NCI-H1694 (cell line): ENCODE data around the gene EMC6.
A peak's percentile ranks its signal among the peaks of the same experiment; 100 is the strongest.
"Not testable (repeated sequence)": the region's sequence is repeated elsewhere in the genome, so short reads cannot be mapped to it uniquely, and the experiment has no call there.

Experiments used
- DNase-seq: peaks from one replicate; lab custom pipeline; 2025; lab: John Stamatoyannopoulos, UW

Gene EMC6

GRCh38 chr17:3681565-3681964, 13.0 kb downstream of the EMC6 start:
- DNase-seq = no peak

- DNase-seq = no peak
Observed at GRCh38 chr17:3682033-3682432, 13.4 kb downstream of the EMC6 start.

DNA sequence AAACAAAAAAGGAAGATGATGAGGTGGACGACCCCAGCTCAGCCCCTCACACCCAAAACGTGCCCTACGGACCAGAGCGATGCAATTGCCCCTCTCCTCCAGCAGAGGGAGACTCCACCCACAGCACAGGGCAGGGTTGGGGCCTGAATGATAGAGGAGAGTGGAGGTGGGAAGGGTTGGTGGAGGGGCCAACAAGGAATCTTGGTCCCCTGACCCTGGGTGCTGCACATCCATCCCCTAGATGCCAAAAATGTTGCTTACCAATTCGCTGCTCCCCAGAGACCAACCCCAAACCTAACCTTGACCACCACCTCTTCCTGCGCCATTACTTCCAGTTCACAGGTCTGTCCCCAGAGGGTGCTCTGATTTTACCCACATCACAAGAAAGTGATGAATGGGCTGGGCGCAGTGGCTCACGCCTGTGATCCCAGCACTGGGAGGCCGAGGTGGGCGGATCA, 14.5 kb downstream of the EMC6 start:
- peak; percentile 22 for DNase-seq

- no peak for DNase-seq
Observed at GRCh38 chr17:3685174-3685573, 16.6 kb downstream of the EMC6 start.

GRCh38 chr17:3688027-3688553, 19.5 kb downstream of the EMC6 start:
- no peak for DNase-seq

- no peak for DNase-seq
Observed at GRCh38 chr17:3688852-3689261, 20.2 kb downstream of the EMC6 start.

- DNase-seq = no peak
Observed at GRCh38 chr17:3689262-3690093, 20.9 kb downstream of the EMC6 start.

GRCh38 chr17:3690094-3690715, 21.6 kb downstream of the EMC6 start:
- no peak for DNase-seq

DNA sequence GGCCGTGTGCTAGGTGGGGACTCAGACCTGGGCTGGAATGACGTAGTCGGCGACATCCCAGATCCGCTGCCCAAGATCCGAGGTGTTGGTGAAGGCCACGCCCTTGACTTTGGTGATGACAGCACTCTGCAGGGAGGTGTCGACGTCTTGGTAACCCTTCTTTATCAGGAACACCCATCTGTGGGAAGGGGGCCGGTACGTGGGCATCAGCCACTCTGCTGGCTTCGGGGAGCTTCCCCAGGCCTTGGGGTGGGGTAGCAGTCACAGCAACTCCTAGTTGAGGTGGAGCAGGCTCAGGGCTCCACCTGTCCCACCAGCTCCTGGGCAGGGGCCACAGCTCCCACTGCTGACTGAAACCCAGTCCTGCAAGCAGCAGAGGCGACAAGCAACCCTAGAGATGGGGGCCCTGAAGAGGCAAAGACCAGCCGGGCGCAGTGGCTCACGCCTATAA, 23.0 kb downstream of the EMC6 start:
- no peak for DNase-seq

GRCh38 chr17:3692346-3692745, 23.7 kb downstream of the EMC6 start:
- DNase-seq = no peak

DNA sequence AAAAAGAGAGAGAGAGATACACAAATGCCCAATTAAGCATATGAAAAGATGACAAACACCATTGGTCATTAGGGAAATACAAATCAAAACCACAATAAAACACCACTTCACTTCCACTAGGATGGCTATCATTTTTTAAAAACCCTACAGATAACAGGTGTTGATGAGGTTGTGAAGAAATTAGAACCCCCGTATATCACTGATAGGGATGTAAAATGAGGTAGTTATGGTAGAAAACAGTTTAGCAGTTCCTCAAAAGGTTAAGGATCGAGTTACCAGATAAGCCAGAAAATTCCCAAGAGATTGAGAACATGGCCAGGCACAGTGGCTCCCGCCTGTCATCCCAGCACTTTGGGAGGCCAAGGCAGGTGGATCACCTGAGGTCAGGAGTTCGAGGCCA, 24.5 kb downstream of the EMC6 start:
- no peak for DNase-seq

- DNase-seq = no peak
Observed at GRCh38 chr17:3693829-3694231, 25.2 kb downstream of the EMC6 start.

DNA sequence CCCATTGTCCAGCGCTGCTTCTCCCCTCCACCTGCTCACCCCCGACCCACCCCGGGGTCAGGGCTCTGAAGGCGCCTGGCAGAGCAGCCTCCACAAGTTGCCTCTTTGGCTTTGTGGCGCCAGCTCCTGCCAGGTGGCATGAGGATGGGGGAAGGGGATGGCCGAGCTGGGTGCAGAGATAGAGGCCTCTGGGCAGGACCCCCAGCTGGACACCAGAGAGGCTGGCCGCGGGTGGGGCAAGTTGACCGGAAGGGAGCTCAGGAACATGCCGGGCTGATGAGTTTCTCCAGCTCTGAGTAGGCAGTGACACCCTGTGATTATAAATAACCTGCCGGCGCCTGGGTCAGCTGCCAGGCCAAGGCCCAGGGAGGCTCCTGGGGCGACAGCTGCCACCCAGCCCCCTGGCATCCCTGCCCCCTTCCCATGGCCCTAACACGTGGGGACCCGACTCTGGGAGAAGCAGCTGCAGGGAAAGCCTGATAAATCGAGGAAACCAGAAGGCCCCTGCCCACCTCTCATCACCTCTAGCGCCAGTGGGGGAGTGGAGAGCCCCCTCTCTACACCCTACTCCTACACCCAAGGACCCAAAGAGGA, 26.6 kb downstream of the EMC6 start:
- DNase-seq = no peak

GRCh38 chr17:3695723-3696411, 27.3 kb downstream of the EMC6 start, which contains the start of gene P2RX5:
Gene P2RX5, minus strand, starts transcription at chr17:3696155. Its CDS starts 150 bp downstream, at chr17:3696005.
- DNase-seq = no peak

DNA sequence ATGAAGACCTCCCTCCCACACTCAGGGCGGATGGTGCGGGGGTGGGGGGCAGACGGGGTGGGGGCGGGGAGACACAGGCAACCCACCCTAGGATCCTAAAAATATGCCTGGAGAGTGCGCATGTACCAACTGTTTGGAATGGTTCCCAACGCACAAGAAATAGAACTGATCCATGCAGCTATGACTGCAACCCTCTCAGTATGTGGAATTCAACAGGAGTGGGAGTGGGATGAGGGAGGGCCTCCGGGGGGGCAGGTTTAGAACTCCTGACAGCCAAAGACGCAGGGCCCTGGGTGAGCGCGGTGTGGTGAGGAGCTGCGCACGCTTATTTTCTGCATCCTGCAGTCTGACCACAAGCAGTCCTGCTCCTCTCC, 28.5 kb downstream of the EMC6 start:
- no peak for DNase-seq

- no peak for DNase-seq
Observed at GRCh38 chr17:3698139-3698538, 29.5 kb downstream of the EMC6 start.

GRCh38 chr17:3699951-3700350, 31.3 kb downstream of the EMC6 start:
- DNase-seq = no peak

DNA sequence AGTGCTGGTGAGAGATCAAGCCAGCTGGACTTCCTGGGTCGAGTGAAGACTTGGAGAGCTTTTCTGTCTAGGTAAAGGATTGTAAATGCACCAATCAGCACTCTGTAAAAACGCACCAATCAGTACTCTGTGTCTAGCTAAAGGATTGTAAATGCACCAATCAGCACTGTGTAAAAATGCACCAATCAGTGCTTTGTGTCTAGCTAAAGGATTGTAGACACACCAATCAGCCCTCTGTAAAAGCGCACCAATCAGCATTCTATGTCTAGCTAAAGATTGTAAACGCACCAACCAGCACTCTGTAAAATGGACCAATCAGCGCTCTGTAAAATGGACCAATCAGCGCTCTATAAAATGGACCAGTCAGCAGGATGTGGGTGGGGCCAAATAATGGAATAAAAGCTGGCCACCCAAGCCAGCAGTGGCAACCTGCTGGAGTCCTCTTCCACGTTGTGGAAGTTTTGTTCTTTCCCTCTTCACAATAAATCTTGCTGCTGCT, 33.5 kb downstream of the EMC6 start:
- not testable (repeated sequence) for DNase-seq

DNA sequence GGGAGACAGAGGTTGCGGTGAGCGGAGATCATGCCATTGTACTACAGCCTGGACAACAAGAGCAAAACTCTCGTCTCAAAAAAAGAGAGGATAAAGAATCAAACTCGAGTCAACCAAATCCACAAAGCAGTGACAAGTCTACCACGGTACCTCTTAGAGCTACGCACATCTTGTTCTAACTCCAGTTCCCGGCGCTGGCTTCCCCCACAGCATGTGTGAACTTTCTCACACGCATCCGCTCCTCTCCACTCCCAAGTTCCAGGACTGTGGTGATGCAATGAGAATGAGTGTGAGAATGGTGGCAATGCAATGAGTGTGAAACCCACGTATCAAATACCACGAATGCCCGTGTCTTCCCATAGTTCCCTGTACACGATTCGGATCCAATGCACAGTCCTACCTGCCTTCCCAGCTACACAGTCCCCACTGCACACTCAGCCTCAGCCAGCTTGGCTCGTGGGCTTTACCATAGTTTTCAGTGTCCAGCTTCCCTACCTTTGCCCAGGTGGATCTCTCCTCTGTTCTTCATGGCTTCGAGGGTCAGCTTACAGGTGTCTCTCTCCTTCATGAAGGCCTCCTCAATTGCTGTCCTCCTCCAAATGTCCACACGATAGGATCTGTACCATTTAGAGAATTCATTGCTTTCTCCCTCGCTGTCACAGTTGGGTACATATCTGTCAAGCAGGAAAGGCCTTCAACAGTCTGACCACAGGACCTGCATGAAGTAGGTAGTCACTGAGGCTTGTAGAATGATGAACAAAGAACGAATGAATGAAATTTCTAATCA, 36.5 kb downstream of the EMC6 start:
- DNase-seq = no peak

DNA sequence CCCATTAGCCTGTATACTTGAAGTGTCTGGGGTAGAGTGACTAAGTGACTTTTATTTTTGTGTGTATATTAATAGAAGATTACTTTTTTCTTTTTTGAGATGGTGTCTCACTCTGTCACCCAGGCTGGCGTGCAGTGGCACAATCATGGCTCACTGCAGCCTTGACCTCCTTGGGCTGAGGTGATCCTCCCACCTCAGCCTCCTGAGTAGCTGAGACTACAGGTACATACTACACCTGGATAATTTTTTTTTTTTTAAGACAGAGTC, 37.0 kb downstream of the EMC6 start:
- DNase-seq = not testable (repeated sequence)

- DNase-seq = no peak
Observed at GRCh38 chr17:3708366-3708765, 39.8 kb downstream of the EMC6 start.
